ENCODE results near the gene PLCB1. TPM values are rescaled to one million over a fixed set of nuclear protein-coding genes. Genes with fewer than 3 reads are reported as not detected.

Gene PLCB1
- total and polyA plus RNA-seq, 2 of the 4 experiments (the other 2 are of a cell fraction): 5.6 to 16.1 TPM

- Histone ChIP-seq H3K36me3 (ENCODE audit: control insufficient read depth, insufficient read depth, low read length) (no peaks in the 10 kb centered on the region), H3K23ac (ENCODE audit: low read depth, low read length) (no peak overlapping the region), H3K79me1 (ENCODE audit: low read depth in 1 of 2, low read length in 2 of 2) (no peaks in the 10 kb centered on the region), H3K9me3 (ENCODE audit: control insufficient read depth, insufficient read depth, low read length) (peaks cover 3% of the 10 kb centered on the region; the same call in 1 of the 2 replicates), H3K4ac (ENCODE audit: low read depth, low read length) (no peak overlapping the region), H3K27ac (ENCODE audit: insufficient read depth, low read length) (no peak overlapping the region), H3K4me2 (ENCODE audit: low read depth, low read length) (no peak overlapping the region), H3K9me1 (ENCODE audit: insufficient read depth, low read length) (no peaks in the 10 kb centered on the region), H3K56ac (ENCODE audit: extremely low read depth, insufficient read depth, low read length) (no peak overlapping the region), H2AFZ (replicated peaks; ENCODE audit: low read length, poor library complexity) (no peak overlapping the region), H3K14ac (replicated peaks; ENCODE audit: low read depth, low read length) (no peak overlapping the region), H2BK120ac (ENCODE audit: low read depth, low read length) (no peak overlapping the region), H3K9ac (ENCODE audit: low read depth, low read length) (no peak overlapping the region), H3K27me3 (ENCODE audit: control insufficient read depth, insufficient read depth, low read length) (no peaks in the 10 kb centered on the region; the same call in 1 of the 2 replicates), H4K91ac (ENCODE audit: insufficient read depth, low read depth, low read length) (no peak overlapping the region), H3K4me3 (ENCODE audit: insufficient read depth, low read depth, low read length) (no peak overlapping the region), H2BK15ac (ENCODE audit: low read depth, low read length) (no peak overlapping the region), H4K8ac (ENCODE audit: low read depth in 2 of 2, low read length in 2 of 2) (no peak overlapping the region), H4K5ac (ENCODE audit: low read depth, low read length) (no peak overlapping the region), H3K18ac (ENCODE audit: low read depth, low read length) (no peak overlapping the region), H2BK5ac (ENCODE audit: low read depth, low read length, poor library complexity, severe bottlenecking) (no peak overlapping the region), H3K4me1 (ENCODE audit: control insufficient read depth, insufficient read depth, low read length) (no peaks in the 10 kb centered on the region; the same call in 1 of the 2 replicates), H2BK20ac (ENCODE audit: low read depth, low read length) (no peak overlapping the region), H2AK5ac (ENCODE audit: low read depth, low read length) (no peak overlapping the region), H2AK9ac (replicated peaks; ENCODE audit: low read depth, low read length, poor library complexity) (no peak overlapping the region), H4K20me1 (ENCODE audit: insufficient read depth, low read length) (no peaks in the 10 kb centered on the region)
- ATAC-seq (ENCODE audit: low read depth) (no peak), DNase-seq (no peak)
- dilution Hi-C loops (cut with HindIII; ENCODE audit: low sequenced_read_pairs, unreplicated experiment) (no loop called here), intact Hi-C loops (cut with micrococcal nuclease) (no loop called here), in situ Hi-C loops (cut with MboI; ENCODE audit: low sequenced_read_pairs) (no loop called here)
- POLR2A ChIA-PET (ENCODE audit: unreplicated experiment): no interaction called here
- CTCF ChIA-PET: interaction anchor here (0.6 to 0.9 kb wide), 2 partner anchors 10 to 17 kb away, joined by 3 to 5 read pairs; no protein-coding TSS in a partner anchor
- no TSS peak for BruUV-seq (replicated peaks)
- TF ChIP-seq RAD21 (IDR thresholded peaks at IDR 0.05; ENCODE audit: low read length): no peak
- no peak for TF ChIP-seq MAFK (IDR thresholded peaks at IDR 0.05; ENCODE audit: low read depth, low read length)
- no peak for TF ChIP-seq RFX5 (IDR thresholded peaks at IDR 0.05; ENCODE audit: low read depth, low read length)
- TF ChIP-seq MXI1 (IDR thresholded peaks at IDR 0.05; ENCODE audit: borderline replicate concordance, low read depth, low read length): no peak
- TF ChIP-seq CHD1 (IDR thresholded peaks at IDR 0.05; ENCODE audit: low read depth, low read length): no peak
- TF ChIP-seq SMC3 (IDR thresholded peaks at IDR 0.05; ENCODE audit: low read depth, low read length): no peak
Observed at GRCh38 chr20:8917084-8917483, 785.0 kb downstream of the PLCB1 start.
